PC-3 (cell line): ENCODE data around the gene RGL4. TPM values are rescaled to one million over a fixed set of nuclear protein-coding genes. Genes with fewer than 3 reads are reported as not detected.
"Not testable (repeated sequence)": the region's sequence is repeated elsewhere in the genome, so short reads cannot be mapped to it uniquely, and the experiment has no call there.

Experiments
- ATAC-seq: fragments of 200-7000 bp; cut with Tn5 transposase; 2 replicates; pipeline ENCODE4 v1.9.1; 2020; ENCODE audit warnings: mild to moderate bottlenecking, moderate library complexity
- BruUV-seq: library from RNA; stranded (reverse); fragments of 400-500 nt; replicated peaks from 2 replicates; lab custom pipeline; 2021; lab: Mats Ljungman, UMichigan
- CTCF ChIA-PET: fragments of 300-600 bp; sonication (Branson Sonifier 250); formaldehyde crosslinking; loops from one replicate; lab custom pipeline; 2022; ENCODE audit warnings: antibody characterized with exemption; lab: Charles Lee
- POLR2A ChIA-PET: fragments of 300-600 bp; sonication (Branson Sonifier 250); formaldehyde crosslinking; loops from one replicate; lab custom pipeline; 2022; ENCODE audit warnings: antibody characterized with exemption; ENCODE audit not compliant: unreplicated experiment; lab: Charles Lee
- DNase-seq: peaks from one replicate; pipeline ENCODE4 v3.0.0-alpha.2; 2015
- H2AFZ ChIP-seq: fragments of 300-600 bp; sonication (generic); 2 replicates; pipeline ENCODE4 v1.6.0; 2016; ENCODE audit warnings: antibody characterized with exemption, low read length
- H3F3A ChIP-seq: fragments of 300-600 bp; sonication (generic); one replicate; pipeline ENCODE4 v1.6.0; 2017; ENCODE audit warnings: antibody characterized with exemption, low read length, control low read depth, mild to moderate bottlenecking; ENCODE audit not compliant: unreplicated experiment
- H3K27ac ChIP-seq: fragments of 300-600 bp; sonication (generic); 2 replicates; pipeline ENCODE4 v1.5.1; 2016; ENCODE audit warnings: mild to moderate bottlenecking, low read length
- H3K27me3 ChIP-seq: fragments of 300-600 bp; sonication (generic); 2 replicates; pipeline ENCODE4 v1.6.1; 2016; ENCODE audit warnings: low read length, mixed read lengths
- H3K36me3 ChIP-seq: fragments of 300-600 bp; sonication (generic); 2 replicates; pipeline ENCODE4 v1.6.1; 2016; ENCODE audit warnings: low read depth, mixed run types, low read length, mixed read lengths
- H3K4me1 ChIP-seq: fragments of 300-600 bp; sonication (generic); 2 replicates; pipeline ENCODE4 v1.5.1; 2016; ENCODE audit warnings: low read length; ENCODE audit not compliant: insufficient read depth
- H3K4me2 ChIP-seq: fragments of 300-600 bp; sonication (generic); 2 replicates; pipeline ENCODE4 v1.6.0; 2016; ENCODE audit warnings: low read length
- H3K4me3 ChIP-seq: fragments of 300-600 bp; sonication (generic); 2 replicates; pipeline ENCODE4 v1.5.1; 2016; ENCODE audit warnings: mild to moderate bottlenecking, low read length, mixed read lengths
- H3K79me2 ChIP-seq: fragments of 300-600 bp; sonication (generic); 2 replicates; pipeline ENCODE4 v1.6.1; 2017; ENCODE audit warnings: low read length, mixed read lengths
- H3K9ac ChIP-seq: fragments of 300-600 bp; sonication (generic); 2 replicates; pipeline ENCODE4 v1.6.0; 2016; ENCODE audit warnings: mild to moderate bottlenecking, low read length
- H3K9me2 ChIP-seq: fragments of 300-600 bp; sonication (generic); replicated peaks from 2 replicates; pipeline ENCODE4 v1.6.1; 2016; ENCODE audit warnings: mixed run types, low read length, mixed read lengths
- H3K9me3 ChIP-seq: fragments of 300-600 bp; sonication (generic); 2 replicates; pipeline ENCODE4 v1.6.1; 2016; ENCODE audit warnings: low read length, mixed read lengths
- H4K20me1 ChIP-seq: fragments of 300-600 bp; sonication (generic); 2 replicates; pipeline ENCODE4 v1.6.1; 2016; ENCODE audit warnings: low read length, mixed read lengths
- CTCF ChIP-seq: fragments of 300-600 bp; sonication (generic); conservative IDR thresholded peaks from 2 replicates; pipeline ENCODE4 v1.5.1; 2017; ENCODE audit warnings: antibody characterized with exemption, low read depth, mild to moderate bottlenecking, low read length
- EZH2 ChIP-seq: fragments of 300-600 bp; sonication (generic); IDR thresholded peaks from one replicate; pipeline ENCODE4 v1.6.1; 2017; ENCODE audit warnings: antibody characterized with exemption, mild to moderate bottlenecking, low read length; ENCODE audit not compliant: unreplicated experiment
- EZH2phosphoT487 ChIP-seq: fragments of 300-600 bp; sonication (generic); IDR thresholded peaks from 2 replicates; pipeline ENCODE4 v1.6.1; 2018; ENCODE audit warnings: mild to moderate bottlenecking, antibody characterized with exemption, low read length, borderline replicate concordance
- intact Hi-C: fragments of 100-400 bp; cut with micrococcal nuclease; formaldehyde crosslinking; loops from 2 replicates; pipeline ENCODE4 v1.9.0; 2023
- total RNA-seq: library from RNA; depleted of rRNA; stranded (reverse); fragments of >200 nt; gene quantifications from 2 replicates; pipeline ENCODE4 v1.2.3, GENCODE V29; 2014

The RGL4 gene
- total RNA-seq, 1 experiment from 2014 or later, result not detected

- Histone ChIP-seq H3K9me3 (no peaks in the 10 kb centered on the region), H3F3A (no peaks in the 10 kb centered on the region), H3K27me3 (no peaks in the 10 kb centered on the region), H3K36me3 (no peaks in the 10 kb centered on the region), H3K4me1 (no peaks in the 10 kb centered on the region), H2AFZ (no peak overlapping the region), H3K4me3 (no peak overlapping the region), H3K9ac (no peak overlapping the region), H3K79me2 (no peaks in the 10 kb centered on the region), H3K9me2 (no peaks in the 10 kb centered on the region), H4K20me1 (no peaks in the 10 kb centered on the region), H3K27ac (no peak overlapping the region), H3K4me2 (no peak overlapping the region)
- no peak; the same call in 1 of the 2 replicates for ATAC-seq
- no TSS peak for BruUV-seq
- ChIA-PET POLR2A (no interaction called here), CTCF (no interaction called here)
- intact Hi-C loops, result no loop called here
- peak; percentile 3 for DNase-seq
- no peak for TF ChIP-seq CTCF
- TF ChIP-seq EZH2, result no peak
- TF ChIP-seq EZH2phosphoT487, result no peak
Observed at GRCh38 chr22:23675502-23676415, 15.1 kb upstream of the RGL4 start.

- BruUV-seq, H4K20me1 ChIP-seq, H3K4me2 ChIP-seq, H3K79me2 ChIP-seq, CTCF ChIA-PET, H3K4me1 ChIP-seq, ATAC-seq, H3K9ac ChIP-seq, intact Hi-C loops, H3K4me3 ChIP-seq, H3K27me3 ChIP-seq, H3K27ac ChIP-seq, POLR2A ChIA-PET, DNase-seq, H3F3A ChIP-seq, H3K36me3 ChIP-seq, H2AFZ ChIP-seq, H3K9me3 ChIP-seq, H3K9me2 ChIP-seq: not testable (repeated sequence)
Observed at GRCh38 chr22:23676841-23677700, 13.7 kb upstream of the RGL4 start.

GRCh38 chr22:23677701-23677995 lies 13.2 kb upstream of the RGL4 start:
- H2AFZ ChIP-seq, result no peak overlapping the region
- BruUV-seq, result no TSS peak
- POLR2A ChIA-PET, result no interaction called here
- H3K4me2 ChIP-seq, result no peak overlapping the region
- H3K9ac ChIP-seq, result no peak overlapping the region
- DNase-seq (no peak), ATAC-seq (no peak)
- H3K79me2 ChIP-seq, result no peaks in the 10 kb centered on the region
- H3K4me3 ChIP-seq, result no peak overlapping the region
- intact Hi-C loops, result no loop called here
- H3K9me3 ChIP-seq, result no peaks in the 10 kb centered on the region
- H3F3A ChIP-seq, result no peaks in the 10 kb centered on the region
- no peaks in the 10 kb centered on the region for H4K20me1 ChIP-seq
- H3K4me1 ChIP-seq, result no peaks in the 10 kb centered on the region
- no peaks in the 10 kb centered on the region for H3K9me2 ChIP-seq
- no peaks in the 10 kb centered on the region for H3K36me3 ChIP-seq
- CTCF ChIA-PET, result no interaction called here
- no peaks in the 10 kb centered on the region for H3K27me3 ChIP-seq
- H3K27ac ChIP-seq, result no peak overlapping the region
- no peak for TF ChIP-seq EZH2
- TF ChIP-seq EZH2phosphoT487, result no peak
- TF ChIP-seq CTCF, result no peak
